ENCODE results near the gene ERAP2.

GRCh38 chr5:96930058-96930457 is 53.8 kb downstream of the ERAP2 start:
- TF ChIP-seq, protein P1, sequence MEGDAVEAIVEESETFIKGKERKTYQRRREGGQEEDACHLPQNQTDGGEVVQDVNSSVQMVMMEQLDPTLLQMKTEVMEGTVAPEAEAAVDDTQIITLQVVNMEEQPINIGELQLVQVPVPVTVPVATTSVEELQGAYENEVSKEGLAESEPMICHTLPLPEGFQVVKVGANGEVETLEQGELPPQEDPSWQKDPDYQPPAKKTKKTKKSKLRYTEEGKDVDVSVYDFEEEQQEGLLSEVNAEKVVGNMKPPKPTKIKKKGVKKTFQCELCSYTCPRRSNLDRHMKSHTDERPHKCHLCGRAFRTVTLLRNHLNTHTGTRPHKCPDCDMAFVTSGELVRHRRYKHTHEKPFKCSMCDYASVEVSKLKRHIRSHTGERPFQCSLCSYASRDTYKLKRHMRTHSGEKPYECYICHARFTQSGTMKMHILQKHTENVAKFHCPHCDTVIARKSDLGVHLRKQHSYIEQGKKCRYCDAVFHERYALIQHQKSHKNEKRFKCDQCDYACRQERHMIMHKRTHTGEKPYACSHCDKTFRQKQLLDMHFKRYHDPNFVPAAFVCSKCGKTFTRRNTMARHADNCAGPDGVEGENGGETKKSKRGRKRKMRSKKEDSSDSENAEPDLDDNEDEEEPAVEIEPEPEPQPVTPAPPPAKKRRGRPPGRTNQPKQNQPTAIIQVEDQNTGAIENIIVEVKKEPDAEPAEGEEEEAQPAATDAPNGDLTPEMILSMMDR (IDR thresholded peaks at IDR 0.05): no peak
- TF ChIP-seq POLR2AphosphoS5 (IDR thresholded peaks at IDR 0.05): no peak
- TF ChIP-seq POLR2A (IDR thresholded peaks at IDR 0.05): no peak
